ENCODE results near the gene ACOT7.

The ACOT7 gene

DNA sequence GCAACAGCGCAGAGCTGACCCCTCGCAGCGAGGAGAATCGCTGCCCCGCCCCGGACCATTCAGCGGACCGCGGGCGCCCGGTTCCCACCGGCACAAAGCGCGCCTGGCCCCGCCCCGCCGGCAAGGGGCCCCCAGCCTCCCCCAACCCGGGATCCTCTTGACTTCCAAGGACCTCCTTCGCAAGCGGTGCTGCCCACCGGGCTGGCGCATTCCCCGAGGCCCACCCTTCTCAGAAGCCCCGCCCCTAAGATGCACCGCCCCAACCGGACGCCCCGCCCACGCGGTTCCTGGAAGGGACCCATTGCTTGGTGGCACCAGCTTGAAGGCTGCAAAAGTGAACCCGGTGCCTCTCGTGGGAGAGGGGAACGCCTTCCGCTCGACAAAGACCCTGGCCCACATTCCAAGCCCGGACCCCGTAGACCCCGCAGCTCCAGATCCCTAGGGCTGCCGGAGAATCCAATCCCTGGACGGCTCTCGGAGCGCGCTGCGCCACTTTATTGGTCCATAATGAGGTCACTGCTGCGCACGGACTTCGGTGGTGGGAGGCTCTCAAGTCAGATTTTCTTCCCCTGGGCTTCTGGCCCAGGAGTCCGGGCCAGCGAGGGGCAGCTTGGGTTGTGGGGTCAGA is 147.6 kb downstream of the ACOT7 start:
- DNase-seq: no peak

GRCh38 chr1:6245086-6245868 is 148.3 kb downstream of the ACOT7 start:
- DNase-seq: peak; percentile 70

GRCh38 chr1:6244401-6245049 is 149.0 kb downstream of the ACOT7 start:
- DNase-seq: no peak

DNA sequence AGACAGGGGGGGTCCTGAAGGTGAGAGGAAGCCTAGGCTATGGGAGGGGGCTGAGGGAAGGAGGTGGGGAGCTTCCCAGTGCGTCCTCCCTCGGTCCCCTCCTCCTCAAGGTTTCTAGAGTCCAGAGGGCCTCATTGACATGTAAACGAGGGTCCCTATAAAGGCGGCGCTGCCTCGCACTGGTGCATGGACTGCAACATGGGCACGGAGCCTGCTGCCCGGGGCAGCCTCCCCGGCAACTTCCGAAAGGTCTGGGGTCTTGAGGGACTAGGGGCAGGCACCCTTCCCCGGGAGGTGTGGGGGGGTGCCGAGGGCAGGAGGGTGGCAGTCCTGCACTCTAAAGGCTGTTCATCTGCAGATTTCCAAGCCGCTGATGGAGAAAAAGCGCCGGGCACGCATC is 149.6 kb downstream of the ACOT7 start, which contains the start of gene HES3:
Gene HES3, plus strand, starts transcription at position 187 of the 400 bp plus-strand sequence. Its CDS starts 187 bp downstream, at position 374.
- no peak for DNase-seq

DNA sequence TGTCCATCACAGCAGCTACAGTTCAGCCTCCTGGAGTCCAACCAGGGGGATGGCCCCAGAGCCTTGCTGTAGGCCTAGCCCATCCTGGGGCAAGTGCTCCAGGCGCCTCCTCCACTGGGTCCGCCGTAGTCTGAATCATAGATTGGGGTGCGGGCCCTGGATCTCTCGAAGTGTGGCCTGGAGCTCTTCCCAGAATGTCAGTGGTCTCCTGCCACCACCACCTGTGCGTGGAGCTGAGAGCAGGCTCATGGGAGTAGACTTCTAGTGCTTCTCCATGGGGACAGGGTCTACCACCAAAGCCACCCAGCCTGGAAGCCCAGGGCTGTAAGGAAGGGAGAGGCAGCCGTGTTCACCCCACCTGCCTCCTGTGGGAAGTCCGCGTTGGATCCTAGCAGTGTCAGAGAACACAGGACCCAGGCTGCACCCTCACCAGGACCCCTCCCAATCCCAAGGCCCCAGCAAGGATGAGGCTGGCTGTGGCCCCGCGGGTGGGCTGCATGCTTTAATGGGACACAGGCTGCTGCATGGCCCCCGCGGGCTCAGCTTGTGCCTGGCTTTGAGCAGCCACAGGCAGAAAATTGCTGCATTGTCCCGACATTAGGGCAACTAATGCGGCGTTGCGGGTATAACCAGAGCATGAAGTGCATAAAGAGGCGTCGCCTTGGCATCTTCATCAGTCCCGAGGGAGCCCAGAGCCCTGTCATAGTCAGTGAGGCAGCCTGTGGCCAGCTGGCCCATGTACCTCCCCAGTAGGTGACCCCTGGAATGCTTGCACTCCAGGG is 150.3 kb downstream of the ACOT7 start:
- DNase-seq: no peak

GRCh38 chr1:6241887-6242740 is 151.5 kb downstream of the ACOT7 start:
- no peak for DNase-seq

- DNase-seq: no peak
Measured at GRCh38 chr1:6241107-6241886, 152.3 kb downstream of the ACOT7 start.

- no peak for DNase-seq
Measured at GRCh38 chr1:6239950-6240768, 153.4 kb downstream of the ACOT7 start.

DNA sequence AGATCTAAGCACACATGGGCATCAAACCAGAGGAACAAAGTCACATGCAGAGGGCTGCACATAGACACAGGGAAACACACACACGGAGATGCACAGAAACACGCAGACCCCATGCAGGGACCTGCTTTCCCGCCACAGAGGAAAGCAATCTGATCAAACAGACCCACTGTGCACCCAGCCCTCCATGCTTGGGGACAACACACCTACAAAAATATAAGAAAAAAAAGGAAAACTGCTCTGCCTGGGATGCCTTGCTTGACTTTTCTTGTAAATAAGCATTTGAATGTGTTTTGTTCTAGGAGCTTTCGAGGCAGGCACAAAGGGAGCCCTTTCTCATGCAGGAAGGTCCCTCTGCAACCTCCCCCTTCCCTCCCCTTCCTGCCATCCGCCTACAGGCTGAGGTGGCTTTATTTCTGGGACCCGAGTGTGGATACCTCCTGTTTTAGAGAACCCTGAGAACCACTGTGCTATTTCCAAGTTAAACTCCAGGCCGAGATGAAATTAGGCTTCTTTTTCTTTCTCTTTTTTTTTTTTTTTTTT is 154.3 kb downstream of the ACOT7 start:
- no peak for DNase-seq

DNA sequence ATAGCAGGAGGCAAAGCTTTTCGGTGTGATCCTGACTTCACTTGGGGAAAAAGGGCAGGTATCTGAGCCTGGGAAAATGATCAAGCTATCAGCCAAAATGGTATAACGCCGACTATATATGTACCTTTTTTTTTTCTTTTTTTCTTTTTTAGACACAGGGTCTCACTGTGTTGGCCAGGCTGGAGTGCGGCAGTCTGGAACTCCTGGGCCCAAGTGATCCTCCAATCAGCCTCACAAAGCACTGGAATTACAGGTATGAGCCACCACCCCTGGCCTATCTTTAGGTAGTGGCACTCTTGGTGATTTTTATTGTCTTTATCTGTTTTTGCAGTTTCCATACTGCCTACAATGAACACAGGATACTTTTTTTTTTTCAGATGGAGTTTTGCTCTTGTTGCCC is 156.5 kb downstream of the ACOT7 start:
- no peak for DNase-seq

- DNase-seq: no peak
Measured at GRCh38 chr1:6235296-6235677, 158.3 kb downstream of the ACOT7 start.

GRCh38 chr1:6234502-6235295 is 158.9 kb downstream of the ACOT7 start:
- no peak for DNase-seq

DNA sequence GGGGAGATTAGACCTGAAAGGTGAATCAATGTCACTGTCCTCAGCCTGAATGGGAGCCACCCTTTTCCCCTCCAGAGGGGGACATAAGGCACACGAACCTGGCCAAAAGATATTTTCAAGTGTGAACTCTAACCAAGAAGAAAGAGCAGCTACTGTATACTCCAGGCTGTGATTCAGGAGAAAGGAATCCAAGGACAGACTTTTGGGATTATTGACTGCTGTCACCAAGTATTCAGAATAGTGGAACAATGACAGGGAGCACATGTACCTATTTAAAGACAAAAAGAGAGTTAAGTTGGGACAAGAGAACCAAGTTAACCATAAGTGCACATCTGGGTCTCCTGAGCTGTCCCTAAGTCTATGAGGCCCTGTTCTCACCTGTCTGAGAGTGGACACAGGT is 160.2 kb downstream of the ACOT7 start:
- DNase-seq: no peak

GRCh38 chr1:6225651-6226050 is 167.9 kb downstream of the ACOT7 start:
- DNase-seq: no peak

DNA sequence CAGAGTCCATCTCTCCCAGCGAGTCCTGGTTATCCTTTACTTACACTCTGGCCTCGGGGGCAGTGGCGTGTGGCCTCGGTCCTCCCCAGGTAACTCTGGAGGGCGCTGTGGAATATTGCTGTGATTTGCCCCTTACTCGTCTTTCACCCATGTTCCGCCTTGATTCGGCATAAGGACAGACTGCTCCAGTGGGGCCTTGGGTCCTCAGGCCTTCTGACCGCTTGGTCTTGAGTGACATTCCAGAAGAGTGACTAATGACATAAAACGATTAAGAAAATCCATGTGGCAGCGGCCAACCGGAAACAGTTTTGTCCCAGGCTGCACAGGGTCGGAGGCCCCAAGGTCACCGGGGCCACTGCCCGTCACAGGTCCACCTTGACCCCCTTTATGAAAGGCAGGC is 168.8 kb downstream of the ACOT7 start:
- DNase-seq: no peak

- no peak for DNase-seq
Measured at GRCh38 chr1:6223617-6224016, 169.9 kb downstream of the ACOT7 start.

- DNase-seq: no peak
Measured at GRCh38 chr1:6222636-6223035, 170.9 kb downstream of the ACOT7 start.

- DNase-seq: no peak
Measured at GRCh38 chr1:6221210-6221784, 172.3 kb downstream of the ACOT7 start.

DNA sequence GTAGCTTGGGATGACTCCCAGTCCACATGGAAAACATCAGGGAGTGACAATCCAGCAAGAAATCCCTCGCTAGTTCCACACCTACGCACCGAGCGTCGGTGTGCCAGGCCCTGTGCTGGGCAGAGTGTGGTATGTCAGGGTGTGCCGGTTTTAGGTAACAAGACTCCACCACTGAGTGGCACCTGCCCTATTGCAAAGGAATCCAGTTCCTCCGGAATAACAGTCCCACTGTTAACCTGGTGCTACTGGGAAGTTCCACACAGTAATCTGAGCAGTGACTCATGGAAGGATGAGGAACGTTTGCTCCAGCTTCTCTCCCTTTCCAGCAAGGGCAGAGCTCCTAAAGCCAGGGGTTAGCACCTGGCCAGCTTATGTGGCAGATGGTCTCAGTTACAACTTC is 173.3 kb downstream of the ACOT7 start:
- DNase-seq: no peak

Data from central memory CD4-positive, alpha-beta T cell (primary cell).